Activated CD4-positive, alpha-beta T cell treated with anti-CD3 and anti-CD28 coated beads, Interleukin-2, amount 50 U/mL, for 16 hours (primary cell): ENCODE results near the gene VPS72.
"Not testable (repeated sequence)": the region's sequence is repeated elsewhere in the genome, so short reads cannot be mapped to it uniquely, and the experiment has no call there.

ENCODE experiments used
- DNase-seq: peaks from one replicate; pipeline ENCODE4 v3.0.0-alpha.2; 2020

Gene VPS72

DNA sequence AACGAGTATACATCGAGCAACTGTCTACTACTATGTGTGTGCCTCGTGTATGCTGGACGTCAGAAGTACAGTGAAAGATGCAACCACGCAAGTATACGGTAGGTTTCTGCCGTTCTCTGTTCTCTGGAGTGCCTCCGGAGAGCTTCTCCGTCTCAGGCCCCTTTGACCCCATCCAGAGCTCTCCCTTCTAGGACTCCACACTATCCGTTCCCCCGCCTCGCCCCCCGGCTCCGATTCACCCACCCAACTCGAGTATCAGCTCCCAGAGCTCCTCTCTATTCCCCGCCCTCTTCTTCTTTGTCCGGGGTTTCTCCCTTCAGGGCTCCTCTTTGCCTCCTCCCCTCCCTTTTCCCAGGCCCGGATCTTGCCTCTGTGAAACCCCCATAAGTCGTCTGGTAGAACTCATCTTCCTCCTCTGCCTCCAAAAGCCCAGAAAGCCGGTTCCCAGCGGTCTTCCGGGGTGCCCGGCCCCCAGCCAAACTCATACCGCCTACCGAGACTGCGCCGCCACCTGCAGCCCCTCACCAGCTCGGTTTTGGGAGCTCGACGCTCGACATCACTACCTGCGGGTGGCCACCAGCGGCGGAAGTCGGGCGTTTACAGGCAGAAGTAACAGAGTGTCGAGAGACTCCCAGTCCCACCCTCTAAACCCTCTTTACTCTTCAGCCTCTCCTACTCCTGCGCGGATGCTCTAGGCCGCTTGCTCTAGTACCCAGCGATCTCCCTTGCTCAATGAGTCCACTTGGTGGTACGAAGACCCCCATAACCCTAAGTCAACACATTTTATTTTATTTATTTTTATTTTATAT lies at the start of gene VPS72:
VPS72 (minus strand) TSS at position 561 of the 809 bp plus-strand sequence; CDS start at position 485, 76 bp downstream.
- DNase-seq, result peak; percentile 92

GRCh38 chr1:151238467-151238739 lies 48.4 kb upstream of the VPS72 start:
- no peak for DNase-seq

GRCh38 chr1:151237678-151238466 lies 47.9 kb upstream of the VPS72 start:
- DNase-seq, result no peak

GRCh38 chr1:151235235-151235634 lies 45.2 kb upstream of the VPS72 start:
- no peak for DNase-seq

DNA sequence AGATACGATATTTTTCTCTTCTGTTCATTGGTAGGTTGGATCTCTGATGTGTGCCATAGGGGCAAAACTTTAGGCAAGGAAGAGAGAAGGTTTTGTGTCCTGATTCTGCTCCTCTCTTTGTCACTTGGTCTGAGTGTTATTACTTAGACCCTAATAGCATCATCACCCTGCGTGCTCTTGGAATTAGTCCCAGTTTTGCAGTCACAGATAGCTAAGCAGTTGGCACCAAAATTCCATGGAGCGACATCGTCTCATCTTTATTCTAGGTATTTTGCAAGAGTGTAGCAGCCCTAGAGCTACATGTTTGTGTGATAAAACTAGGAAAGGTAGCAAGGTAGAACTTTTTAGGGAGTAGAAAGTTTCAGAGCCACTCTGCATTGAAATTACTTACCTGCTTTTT lies 32.1 kb upstream of the VPS72 start:
- DNase-seq, result no peak

- DNase-seq, result no peak
Observed at GRCh38 chr1:151221616-151222015, 31.6 kb upstream of the VPS72 start.

DNA sequence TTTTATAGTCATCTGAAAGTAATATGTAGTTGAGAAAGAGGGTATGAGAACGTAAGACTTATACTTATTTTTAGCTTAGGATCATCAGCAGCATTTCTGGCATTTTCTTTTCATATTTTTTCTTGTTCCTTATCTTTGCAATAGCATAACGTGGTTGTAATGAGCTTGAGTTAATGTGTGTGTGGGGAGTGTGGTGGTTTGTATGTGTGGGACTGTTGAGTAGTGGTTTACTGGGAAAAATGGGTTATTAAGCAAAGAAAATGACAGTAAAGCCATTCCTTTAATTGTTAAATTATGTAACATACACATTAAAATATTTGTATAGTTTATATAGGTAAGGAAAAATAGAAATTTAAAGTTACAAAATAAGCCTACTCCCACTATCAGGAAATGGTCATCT lies 23.6 kb upstream of the VPS72 start:
- no peak for DNase-seq

- DNase-seq, result peak; percentile 25
Observed at GRCh38 chr1:151211972-151212705, 22.1 kb upstream of the VPS72 start.

DNA sequence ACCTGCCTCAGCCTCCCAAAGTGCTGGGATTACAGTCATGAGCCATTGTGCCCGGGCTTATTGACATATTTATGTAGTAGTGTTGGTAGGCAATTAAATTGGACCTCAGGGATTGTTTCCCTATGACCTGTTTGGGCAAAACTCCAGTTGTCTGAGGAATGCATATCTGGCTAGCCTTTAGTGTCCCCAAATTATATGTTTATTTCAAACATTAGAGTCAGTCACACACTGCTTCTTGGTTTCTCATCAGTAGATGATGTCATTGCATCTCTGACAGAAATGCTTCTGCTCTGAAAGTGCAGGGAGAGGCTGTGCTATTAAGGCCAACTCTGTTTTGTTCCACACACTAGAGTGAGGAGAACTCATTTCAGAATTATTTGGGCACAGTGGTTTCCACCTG lies 20.8 kb upstream of the VPS72 start:
- DNase-seq, result no peak

GRCh38 chr1:151205381-151205965 lies 15.5 kb upstream of the VPS72 start:
- DNase-seq, result not testable (repeated sequence)

DNA sequence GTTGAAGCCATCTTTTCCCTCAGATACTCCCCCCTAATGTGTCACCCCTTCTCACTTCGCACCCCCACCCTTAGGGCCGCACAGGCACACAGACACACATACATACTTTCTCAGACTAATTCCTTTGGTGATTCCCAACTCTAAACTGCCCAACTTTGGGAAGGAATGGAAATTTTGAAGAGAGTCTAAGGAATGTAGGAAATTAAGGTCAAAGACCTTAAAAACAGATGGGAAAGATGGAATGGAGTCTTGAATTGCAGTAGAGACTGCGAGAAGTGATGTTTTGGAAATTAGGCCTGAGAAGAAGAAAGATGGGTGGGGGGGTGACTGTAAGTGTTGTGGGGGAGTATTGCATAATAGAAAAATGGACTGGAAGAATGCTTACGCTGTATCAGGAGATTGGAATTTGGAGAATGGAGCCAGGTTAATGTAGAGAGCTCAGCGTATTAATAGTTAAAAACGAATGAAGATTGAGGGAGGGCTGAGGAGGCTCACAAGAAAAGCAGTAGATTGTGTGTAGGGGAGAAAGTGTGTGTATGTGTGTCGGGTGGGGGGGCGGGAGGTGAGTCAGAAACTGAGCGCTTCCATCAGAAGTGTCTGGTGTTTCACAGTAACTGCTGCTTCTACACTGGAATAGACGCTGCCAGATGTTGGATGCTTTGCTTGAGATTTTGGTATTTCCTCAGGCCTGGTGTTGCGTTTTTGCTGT lies 10.0 kb upstream of the VPS72 start:
- peak; percentile 35 for DNase-seq

DNA sequence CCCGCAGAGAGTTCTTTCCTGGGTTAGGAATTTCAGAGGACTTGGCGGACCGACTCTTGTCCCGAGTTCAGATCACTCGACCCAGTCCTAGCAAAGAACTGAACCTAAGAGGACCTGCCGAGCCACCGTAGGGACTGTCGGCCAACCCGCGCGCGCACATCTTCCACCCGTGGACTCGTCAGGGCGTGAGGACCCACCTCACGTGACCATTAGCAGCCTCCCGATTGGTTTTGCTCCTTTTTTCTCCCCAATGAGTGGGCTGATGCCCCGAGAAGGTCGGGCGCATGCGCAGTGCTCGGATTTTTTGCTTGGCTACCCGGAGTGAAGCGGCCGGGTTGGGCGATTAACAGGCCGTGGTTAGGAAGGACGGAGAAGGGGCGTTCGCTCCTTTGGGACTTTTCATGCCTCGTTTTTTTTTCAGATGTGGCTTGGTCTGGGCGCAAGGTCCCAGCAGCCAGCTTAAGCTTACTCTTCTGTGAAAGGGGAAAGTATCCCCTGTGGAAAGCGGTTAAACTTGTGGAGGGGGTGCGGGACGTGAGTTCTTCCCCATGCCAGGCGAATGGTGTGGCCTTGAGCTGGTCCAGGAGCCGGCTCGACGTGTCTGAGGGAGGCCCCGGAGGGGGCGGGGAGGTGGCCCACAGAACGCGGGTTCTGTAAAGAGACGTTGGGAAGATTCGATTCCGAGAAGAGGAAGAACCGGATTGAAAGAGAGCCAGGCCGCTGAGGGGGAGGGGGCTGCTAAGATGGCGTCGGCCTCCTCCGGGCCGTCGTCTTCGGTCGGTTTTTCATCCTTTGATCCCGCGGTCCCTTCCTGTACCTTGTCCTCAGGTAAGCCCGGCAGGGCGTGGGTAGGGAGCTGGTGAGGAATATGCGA lies 8.5 kb upstream of the VPS72 start, which contains the start of gene PIP5K1A:
PIP5K1A (plus strand) TSS at position 299 of the 874 bp plus-strand sequence; CDS start at position 744, 445 bp downstream.
- peak; percentile 99 for DNase-seq

DNA sequence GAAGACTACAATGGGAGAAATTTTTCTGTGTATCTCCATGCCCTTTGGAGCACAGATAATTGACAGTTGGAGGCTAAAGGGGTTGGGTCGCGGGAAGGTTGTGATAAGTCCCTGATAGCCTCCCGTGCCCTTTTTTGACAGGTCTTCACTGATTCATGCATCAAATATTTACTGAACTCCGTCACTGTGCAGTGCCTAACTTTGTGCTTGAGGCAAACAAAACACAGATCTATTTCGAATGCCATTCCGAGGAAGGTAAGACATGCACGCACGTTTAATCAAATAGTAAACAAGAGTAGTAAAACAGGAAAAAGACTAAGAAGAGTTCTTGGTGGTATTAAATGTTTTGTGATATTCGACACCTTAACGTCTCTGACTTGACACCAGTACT lies 7.9 kb upstream of the VPS72 start:
- DNase-seq, result no peak

DNA sequence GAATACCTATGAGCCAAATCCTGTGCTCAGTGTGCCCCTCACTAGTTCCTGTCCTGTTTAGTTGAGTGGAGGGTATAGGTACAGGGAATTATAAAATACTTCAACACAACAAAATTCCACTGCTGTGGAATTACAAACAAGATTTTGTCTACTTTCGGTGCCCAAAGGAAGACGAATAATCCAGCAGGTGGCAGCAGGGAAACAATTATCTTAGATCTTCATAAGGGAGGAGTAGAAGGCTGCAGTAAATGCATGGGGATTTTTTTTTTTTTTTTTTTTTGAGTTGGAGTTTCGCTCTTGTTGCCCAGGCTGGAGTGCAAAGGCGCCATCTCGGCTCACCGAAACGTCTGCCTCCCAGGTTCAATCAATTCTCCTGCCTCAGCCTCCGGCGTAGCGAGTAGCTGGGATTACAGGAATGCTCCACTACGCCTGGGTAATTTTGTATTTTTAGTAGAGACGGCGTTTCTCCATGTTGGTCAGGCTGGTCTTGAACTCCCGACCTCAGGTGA lies 6.3 kb upstream of the VPS72 start:
- DNase-seq, result peak; percentile 73

GRCh38 chr1:151194894-151195594 lies 5.0 kb upstream of the VPS72 start:
- not testable (repeated sequence) for DNase-seq

GRCh38 chr1:151193856-151194255 lies 3.9 kb upstream of the VPS72 start:
- no peak for DNase-seq

GRCh38 chr1:151193304-151193703 lies 3.3 kb upstream of the VPS72 start:
- no peak for DNase-seq

GRCh38 chr1:151192047-151192446 lies 2.0 kb upstream of the VPS72 start:
- DNase-seq, result no peak

- not testable (repeated sequence) for DNase-seq
Observed at GRCh38 chr1:151188667-151189066, 1.3 kb downstream of the VPS72 start.

GRCh38 chr1:151187205-151187604 lies 2.8 kb downstream of the VPS72 start:
- no peak for DNase-seq

DNA sequence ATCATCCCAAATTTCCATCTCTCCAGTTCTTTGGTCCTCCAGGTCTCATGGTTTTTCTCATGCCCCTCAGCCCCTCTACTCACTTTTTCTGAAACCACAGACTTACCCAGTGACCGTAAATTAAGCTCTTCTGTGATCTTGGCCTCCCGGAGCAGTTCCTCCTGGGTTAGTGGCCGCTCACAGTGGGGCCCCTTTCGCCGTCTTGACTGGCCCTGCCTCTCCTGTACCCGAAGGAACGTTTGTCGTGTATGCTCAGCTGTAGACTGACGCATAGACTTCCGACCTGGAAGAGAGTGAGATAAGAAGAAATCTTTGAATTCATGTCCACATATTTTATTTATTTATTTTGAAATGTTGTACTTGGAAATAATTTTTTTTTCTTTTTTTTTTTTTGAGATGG lies 5.8 kb downstream of the VPS72 start:
- no peak for DNase-seq
